ENCODE data around the gene CELF2.

The CELF2 gene

DNA sequence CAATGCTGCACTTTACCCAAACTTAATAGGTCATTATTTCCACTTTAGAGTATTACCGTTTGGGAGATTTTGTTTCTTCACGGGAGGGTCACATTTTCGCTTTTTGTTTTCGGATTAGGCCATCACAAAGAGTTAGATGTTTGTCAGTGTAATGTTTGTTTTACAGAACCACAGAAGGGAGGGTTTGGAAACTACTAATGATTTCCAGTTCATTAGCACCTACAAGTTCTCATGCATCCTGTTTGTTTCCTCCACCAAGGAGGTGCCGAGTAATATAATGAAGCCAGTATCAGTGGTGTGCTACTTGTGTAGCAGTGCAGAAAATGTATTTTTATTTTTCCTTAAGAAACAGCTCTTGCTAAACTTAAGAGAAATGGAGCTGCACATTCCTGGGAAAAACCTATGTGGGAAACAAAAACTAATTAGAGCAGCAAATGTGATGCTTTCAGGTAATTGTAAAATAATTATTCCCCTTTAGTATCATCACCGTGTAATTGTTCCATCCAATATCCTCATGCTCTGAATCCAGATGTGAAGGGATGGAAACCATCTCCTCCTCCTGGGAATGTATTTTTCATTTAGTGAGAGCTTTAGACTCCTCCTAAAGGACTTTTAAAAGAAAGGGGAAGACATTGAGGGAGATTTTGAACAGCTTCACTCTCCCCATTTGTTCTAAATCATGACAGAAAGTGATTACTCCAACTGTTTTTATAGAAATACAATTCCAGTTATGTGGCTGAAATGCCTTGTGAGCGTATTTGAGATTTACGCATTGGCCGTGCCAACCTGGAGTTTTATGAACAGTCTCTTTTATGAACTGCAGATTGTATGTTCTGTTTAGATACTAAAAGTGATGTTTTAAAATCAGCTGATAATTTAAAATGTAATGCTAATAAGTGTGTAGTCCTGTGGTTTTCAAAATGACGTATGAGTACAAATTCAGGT lies 5.6 kb downstream of the CELF2 start:
- no peak for DNase-seq (ENCODE audit: low spot score)

DNA sequence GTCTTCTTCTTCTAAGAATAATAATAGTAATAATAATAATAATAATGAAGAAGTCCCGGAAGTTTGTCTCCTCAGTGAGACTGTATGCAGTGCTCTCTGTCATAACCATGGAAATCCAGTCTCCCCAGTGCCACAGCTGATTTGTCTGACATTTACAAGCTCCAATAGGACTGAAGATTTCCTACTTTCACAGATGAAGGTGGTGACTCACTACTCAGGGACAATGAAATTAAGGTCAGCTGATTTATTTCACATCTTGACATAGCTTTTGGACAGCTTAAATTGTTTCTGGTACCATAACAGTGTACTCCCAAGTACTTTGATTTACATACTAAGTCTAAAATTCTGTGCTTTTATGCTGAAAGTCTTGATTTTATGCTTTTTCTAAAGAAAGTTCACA lies 6.9 kb downstream of the CELF2 start:
- peak; percentile 15 for DNase-seq (ENCODE audit: low spot score)

DNA sequence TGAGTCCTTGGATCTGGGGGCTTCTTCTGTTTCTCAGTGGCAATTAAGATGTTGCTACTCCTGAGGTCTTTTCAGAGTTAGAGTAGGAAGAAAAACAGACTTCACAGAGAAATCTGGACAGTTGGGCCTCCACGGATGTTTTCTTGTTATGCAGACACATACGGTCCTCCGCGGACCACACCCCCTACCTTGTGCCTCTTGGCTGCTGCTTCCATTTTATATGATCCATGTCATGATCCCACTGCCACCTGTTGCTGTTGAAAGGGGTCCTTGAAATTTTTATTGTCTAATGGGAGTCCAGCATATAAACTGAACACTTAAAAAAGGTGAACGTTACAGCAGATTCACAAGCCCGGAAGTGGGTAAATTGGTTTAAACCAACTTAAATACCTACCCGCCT lies 8.3 kb downstream of the CELF2 start:
- no peak for DNase-seq (ENCODE audit: low spot score)

DNA sequence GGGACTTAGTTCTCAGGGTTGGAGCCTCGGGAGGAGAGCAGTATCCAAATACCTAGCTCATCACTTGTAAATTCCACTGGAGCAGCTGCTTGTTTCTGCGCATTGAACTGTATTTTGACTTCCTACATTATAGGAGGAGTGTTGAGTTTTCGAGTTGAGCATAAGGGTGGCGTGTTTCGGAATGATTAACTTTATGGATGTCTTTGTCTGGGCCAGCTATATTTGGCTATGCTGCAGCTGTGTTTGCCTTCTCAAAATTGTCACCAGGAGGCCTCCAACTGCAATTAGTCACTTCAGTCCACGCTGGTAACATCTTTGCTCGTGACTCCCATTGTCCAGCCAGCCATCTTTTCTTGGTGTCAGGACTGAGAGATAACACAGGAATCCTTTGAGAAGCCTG lies 9.1 kb downstream of the CELF2 start:
- DNase-seq (ENCODE audit: low spot score), result no peak

DNA sequence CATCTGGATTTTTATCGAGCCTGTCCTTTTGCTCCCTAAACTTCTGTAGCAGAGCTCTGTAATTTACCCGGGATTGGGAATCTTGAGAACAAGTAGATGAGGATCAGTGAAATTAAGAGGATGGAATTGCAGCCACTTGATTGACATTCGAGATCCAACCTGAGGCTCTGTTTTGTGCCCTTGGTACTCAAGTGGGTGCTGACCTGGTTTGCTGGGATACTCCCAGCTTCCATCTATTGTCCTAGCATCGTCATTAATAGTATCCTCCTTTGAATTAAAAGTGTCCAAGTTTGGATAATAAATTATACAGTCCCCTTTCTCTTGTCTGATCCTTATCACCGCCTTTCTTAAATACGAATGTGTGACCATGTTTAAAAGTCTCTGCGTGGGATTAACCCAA lies 17.1 kb downstream of the CELF2 start:
- no peak for DNase-seq (ENCODE audit: low spot score)

DNA sequence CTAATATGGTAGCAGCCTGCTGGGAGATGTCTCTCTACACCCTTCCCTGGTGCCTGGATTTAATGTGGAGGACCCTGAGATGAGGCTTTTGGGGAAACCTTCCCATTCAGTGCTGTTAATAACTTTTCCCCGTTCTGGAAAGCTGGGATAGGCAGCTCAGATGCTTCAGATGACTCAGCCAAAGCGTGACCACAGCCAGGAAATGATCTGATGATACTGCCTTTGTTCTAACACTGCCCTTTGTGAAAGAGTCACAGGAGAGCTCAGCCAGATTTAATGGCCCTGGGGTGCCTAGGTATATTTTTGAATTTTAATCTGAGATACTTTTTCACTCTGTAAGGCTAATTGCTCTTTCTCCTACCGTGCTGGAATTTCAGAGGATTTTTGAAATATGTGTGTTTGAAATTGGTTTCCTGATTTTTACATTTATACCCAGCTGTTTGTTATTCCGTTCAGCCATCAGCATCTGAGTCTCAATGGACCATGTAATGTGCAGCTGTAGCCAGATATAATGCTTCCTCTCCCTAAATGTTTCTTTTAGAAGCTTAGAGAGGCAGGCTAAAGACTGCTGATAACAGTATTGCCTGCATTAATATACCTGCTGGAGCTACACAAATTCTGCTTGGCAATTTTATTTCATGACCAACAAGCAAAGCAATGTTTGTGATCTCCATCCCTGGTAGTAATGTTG lies 17.8 kb downstream of the CELF2 start:
- DNase-seq (ENCODE audit: low spot score), result peak; percentile 76

DNA sequence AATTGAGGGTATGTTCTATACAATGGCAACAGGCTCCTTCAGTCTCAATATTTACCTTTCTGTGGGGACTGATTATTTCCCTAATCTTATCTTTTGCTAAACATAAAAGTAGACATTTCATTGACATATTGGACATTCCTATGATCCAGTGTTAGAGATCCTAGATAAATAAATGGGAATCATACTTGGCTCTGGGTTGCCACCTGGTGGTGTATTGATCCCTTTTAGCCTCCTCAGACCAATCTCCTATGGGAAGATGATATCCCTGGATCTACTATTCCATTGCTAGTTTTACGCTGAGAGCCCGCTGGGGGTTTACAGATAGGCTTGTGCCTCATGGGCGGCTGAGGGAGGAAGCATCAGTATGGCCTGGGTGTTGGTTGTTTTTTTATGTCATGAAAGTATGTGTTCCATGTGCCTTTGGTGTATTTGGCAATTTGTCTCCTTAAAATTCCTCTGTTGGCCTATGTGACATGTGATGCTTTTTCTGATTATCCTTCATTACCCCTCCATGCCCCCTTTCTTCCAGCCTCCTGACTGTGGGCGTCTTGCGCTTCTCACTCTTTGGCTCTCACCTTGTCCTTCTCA lies 18.8 kb downstream of the CELF2 start:
- DNase-seq (ENCODE audit: low spot score), result peak; percentile 66

DNA sequence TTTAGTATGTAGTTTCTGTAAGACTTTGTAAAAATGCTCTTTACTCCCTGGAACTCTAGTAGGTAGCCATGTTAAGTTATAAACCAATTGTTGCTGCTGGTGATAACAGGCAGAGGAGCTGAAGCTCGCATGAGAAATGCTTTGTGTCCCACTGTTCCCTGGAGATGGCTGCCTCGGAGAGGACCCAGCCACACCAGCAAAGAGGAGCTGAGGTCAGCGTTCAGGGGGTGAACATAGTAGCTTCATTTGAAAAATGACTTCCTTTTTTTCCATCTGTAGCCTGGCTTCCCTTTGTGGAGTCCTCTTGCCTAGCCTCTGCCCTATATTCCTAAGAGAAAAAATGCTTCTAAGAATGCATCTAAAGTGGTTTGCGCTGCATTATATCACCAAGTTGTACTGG lies 20.3 kb downstream of the CELF2 start:
- no peak for DNase-seq (ENCODE audit: low spot score)

DNA sequence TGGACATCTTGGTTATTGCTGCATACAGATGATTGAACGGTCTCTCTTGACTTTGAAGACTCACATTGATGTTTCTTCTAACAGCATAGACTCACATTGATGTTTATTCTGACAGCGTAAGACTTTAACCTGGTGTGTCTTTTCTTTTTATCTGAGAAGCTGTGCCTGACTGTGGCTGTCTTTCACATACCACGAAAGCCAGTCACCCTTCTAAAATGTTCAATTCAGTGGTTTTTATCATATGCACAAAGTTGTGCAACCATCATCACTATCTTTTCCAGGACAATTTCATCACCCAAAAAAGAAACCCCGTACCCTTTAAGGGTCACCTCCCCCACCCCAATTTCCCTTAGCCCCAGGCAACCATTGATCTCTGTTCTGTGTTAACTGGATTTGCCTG lies 24.7 kb downstream of the CELF2 start:
- no peak for DNase-seq (ENCODE audit: low spot score)

DNA sequence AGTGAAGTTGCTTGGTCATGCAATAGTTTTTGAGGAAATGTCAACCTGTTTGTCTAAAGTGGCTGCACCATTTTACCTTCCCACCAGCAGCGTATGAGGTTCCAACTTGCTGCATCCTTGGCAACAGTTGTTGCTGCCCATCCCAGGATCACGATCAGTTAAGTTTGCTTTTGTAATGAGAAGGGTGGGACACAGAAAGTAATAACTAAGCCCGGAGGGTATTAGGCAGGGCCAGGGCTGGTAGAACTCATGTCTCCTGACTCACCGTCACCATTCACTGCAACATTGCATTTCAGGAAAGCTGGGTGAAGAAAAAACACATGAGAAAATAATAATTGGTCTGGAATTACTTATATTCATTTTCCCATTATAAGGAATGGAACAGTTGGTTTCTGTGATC lies 25.4 kb downstream of the CELF2 start:
- DNase-seq (ENCODE audit: low spot score), result no peak

DNA sequence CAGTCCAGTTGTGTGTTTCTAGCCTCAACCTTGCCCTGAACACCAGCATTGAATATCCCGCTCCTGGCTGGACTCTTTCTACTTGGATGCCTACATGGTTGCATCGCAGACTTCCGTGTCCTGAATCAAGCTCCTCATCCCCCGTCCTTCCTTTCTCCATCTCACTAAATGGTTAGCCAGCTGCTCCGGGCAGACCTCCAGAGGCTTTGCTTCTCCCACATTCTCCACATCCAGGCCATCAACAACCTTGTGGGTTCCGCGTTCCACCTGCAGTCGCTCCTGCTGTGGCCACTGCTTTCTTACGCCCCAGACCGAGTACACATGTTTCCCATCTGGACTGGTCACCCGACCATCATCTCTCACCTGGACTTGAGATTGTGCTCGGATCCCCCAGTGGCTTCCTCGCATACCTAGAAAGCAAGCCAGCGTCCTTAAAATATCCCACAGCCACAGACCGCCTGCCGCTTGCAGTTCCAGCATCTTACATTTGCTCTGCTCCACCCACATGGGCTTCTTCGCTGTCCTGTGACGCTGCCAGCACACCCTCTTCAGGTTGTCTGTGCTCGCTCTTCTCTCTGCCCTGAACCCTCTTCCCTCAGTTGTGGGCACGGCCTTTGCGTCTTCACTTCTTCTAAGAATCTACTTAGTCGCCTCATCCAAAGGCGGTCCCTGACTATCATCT lies 25.9 kb downstream of the CELF2 start:
- DNase-seq (ENCODE audit: low spot score), result no peak

DNA sequence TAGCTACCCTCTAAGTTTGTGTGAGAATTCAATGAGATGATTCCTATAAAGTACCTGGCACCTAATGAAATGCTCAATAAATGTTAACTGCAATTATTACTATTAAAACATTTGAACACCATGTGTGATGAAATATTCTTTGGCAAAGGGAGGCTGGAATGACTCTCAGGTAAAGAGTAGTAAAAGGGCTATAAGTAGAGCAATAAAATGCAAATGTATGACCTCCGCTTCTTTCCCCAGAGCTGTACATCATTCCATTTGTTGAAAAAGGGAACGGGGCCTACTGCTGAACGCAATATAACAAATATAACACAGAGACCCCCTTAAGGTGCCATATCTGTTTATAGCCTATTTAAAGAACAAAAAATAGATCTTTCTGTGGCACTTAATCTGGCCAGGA lies 27.8 kb downstream of the CELF2 start:
- no peak for DNase-seq (ENCODE audit: low spot score)

DNA sequence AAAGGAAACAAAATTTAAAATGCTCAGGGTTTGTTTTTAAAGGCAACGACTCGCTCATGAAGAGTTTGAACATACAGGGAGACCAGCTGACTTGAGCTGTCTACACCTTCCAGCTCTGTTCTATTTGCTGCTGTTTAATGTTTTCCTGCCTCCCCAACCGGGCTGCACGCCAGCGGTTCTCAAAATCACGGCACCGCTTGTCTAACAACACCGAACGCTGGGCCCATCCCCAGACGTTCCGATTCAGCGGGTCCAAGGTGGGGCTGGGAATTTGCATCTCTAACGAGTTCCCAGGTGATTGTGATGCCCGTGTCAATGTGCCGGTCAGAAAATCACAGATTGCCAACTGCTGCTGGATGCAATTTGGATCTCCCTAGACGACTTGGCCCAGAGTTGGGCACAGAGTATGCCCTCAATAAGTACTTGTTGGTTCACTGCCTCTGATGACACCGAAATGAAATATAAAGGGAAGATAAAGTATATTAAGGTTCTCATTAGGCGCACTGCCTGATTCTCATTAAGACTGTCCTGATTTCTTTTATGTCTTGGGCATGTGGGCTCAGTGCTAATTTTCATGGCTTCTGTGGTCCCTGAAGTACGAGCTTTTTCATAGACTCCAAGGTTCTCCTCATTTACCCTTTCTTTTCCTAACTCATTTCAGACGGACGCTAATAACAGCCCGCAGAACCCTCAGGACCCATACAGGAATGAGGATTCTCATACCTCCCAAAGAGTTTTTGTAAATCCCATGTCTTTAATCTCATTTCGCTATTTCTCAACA lies 28.5 kb downstream of the CELF2 start:
- no peak for DNase-seq (ENCODE audit: low spot score)

DNA sequence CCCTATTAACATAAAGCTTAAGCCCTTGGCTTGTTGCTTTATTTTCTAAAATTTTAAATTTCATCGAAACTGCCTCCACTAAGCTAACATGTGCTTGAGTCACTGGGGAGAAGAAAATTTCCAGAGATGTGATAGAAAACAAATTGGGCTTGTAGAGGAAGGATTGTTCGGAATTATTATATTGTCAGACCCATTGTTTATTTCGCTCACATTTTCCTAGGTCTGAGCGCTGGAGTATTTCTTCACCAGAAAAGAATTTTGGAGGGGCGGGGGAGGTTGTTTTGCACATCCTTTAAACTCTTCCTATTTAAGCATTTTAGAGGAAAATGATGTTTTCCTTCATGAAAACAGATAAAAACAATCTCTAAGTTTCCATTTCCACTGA lies 29.1 kb downstream of the CELF2 start:
- no peak for DNase-seq (ENCODE audit: low spot score)

DNA sequence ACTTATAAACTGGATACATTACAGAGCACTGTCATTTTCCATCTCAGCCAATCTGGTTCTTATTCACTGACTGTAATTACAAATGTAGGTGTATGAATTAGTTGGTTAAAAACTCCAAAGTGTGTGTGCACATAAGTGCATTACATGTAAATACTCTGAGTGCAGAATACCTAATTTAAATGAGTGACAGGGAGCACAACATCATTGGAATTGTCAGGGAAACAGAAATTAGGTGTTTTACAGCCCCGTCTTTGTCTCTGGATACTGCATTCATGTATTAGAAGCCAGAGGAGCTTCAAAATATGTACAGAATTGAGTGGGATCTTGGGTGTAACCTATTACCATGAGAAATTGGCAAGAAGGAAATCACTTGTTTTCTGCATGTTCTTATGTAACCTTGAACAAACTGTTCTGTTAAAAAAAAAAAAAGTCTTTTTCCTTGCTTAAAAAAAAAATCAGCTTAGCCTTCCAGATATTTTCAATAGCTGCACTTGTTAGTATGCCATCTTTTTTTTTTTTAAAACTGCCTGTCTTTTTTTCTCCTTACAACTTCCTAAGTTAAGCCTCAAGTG lies 31.1 kb downstream of the CELF2 start:
- DNase-seq (ENCODE audit: low spot score), result no peak

DNA sequence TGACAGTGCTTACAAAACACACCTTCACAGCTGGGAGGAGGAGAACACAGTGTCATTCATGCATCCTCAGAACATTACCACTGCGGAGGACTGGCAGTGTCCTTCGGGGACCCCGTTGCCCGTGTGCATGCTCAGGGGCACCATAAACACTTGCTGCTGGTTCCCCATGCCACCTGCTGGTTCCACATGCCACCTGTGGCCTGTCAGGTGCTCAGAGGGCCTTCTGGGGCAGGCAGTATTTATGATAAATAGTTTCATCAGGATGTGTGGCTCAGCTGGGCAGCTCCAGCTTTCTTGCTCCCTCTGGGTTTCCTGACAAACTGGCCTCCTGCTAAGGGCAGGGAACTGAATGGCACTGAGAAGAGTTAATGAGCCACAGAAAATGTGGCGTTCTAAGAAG lies 32.1 kb downstream of the CELF2 start:
- no peak for DNase-seq (ENCODE audit: low spot score)

DNA sequence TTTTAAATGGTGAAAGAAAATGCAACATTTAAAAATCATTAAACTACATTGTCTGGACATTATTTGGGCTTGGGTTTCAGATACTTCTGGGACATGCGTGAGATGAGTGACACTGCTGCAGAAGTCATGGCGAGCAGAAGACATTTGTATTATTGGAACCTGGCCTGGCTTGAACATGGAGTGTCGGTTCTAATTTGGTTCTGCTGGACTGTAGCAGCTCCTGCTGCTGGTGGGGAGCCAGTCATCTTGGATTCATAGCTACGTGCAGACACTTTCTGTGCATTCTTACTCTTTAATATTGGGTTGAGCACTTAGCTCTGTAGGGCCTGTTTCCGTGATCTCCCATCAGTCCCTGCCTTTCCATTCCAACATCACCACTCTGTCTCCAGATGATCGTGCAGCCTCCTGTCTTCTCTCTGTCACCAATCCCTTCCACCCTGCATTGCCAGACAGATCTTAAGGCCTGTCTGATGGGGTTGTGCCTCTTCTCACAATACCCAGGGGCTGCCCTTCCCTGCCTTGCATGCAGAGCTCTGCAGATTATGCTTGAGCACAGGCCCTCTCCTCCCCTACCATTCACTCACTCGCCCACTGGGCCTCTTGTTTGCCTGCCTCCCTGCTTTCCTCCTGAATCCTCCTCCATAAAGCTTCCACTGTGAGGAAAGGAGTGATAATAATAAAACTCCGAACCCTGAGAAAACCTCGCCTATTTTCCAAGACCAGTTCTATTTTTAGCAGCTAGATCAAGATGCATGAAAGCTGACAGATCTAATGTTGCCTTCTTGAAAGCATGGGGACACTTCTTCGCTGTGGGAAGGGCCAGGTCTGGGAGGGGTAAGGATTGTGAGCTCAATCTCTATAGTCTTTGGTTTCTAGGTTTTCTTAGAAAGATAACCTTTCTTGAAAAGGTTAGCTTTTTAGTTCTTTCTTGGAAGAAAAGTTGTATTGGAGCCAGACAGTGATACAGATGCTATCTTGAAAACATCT lies 32.9 kb downstream of the CELF2 start:
- no peak for DNase-seq (ENCODE audit: low spot score)

DNA sequence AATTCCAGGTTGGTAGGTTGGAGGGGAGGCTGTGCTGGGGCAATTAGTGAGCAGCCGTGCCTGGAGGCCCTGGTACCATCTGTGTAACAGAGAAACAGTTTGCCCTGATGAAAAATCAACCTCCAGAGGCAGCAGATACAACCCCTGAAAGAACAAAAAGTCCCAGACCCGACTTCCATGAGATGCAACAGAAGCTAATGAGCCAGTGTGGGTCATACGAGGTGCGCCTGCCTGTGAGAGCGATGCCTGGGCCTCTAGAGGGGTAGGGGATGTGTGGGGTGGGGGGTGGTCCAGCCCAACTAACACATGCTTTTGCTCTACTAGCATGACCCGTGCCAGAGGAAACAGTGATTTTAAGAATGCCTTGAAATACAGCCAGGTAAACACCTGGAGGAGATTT lies 39.3 kb downstream of the CELF2 start:
- DNase-seq (ENCODE audit: low spot score), result no peak

DNA sequence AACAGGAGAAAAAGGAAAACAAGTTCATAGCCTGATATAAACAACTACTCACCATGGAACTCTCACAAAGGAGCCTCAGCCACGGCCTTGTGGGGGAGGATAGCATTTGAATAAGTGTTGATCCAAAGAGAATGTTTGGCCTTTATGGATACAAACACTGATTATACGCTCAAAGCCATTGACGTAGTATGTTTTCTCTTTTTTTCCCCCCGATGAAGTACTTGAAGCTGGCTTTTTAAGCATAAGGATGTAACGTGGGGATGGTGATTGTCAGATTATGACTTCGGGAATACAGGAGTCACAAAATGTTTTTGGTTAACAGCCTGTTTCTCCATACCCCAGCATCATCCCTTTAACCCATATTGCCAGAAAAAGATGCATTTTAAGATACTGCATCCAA lies 39.8 kb downstream of the CELF2 start:
- DNase-seq (ENCODE audit: low spot score), result no peak

DNA sequence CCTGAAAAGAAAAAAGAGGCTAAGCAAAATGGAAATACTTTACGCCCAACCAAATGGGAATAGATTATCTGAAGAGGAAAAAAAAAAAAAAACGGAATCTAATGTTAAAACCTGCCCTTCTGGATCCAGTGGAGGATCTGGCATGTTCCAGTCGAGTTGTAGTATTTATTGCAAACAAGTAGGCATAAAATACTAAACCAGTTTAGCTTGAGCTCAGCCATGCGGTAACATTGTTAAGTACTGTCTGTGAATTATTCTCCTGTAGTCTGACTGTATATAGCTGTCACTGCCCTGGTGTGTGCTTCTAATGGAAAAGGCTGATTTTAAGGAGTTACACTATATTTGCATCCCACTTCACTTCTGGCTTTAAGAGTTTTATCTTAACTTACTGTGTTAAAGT lies 40.3 kb downstream of the CELF2 start:
- no peak for DNase-seq (ENCODE audit: low spot score)

All from AG08395 (cell line).